ENCODE data around the gene LGI2.
"Not testable (repeated sequence)": the region's sequence is repeated elsewhere in the genome, so short reads cannot be mapped to it uniquely, and the experiment has no call there.

The LGI2 gene

GRCh38 chr4:25050370-25051078, 19.8 kb upstream of the LGI2 start:
- no peak for DNase-seq (ENCODE audit: low spot score)

DNA sequence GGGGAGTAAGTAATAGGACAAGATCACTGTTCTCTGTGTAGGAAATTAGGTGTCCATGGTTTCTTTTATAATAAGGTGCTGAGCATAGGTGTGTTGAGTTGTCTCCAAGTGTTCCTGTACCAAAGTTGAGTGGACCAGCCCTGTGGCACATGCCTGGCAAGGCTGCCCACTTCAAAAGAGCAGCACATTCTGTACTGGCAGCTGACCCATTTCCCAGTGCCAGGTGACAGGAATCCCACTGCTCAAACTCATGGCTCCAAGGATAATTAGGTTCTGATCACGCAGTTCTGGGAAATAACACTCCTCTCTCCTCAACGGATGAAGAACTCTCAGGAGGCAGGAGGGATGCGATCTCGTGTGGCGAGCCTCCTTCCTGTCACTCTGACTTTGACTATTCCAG, 12.8 kb upstream of the LGI2 start:
- DNase-seq (ENCODE audit: low spot score): no peak

DNA sequence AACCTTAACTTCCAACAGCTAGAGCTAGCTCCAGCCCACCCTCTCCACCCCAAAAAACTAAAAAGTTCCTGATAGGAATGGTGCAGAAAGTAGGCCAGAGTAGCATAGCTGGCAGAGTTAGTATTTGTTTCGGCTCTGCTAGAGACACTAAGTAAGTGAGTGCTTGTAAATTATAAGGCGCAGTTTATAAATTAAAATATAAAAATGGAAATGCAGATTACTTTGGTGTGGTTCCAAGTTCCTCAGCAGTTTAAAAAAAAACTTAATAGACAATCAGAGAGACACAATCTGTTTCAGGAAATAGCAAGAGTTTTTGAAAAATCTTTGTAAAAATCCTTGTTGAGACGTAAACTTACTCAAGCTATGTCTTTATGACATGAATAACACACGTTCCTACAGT, 2.8 kb upstream of the LGI2 start:
- DNase-seq (ENCODE audit: low spot score): no peak

GRCh38 chr4:25032126-25032525, 1.4 kb upstream of the LGI2 start:
- DNase-seq (ENCODE audit: low spot score): no peak

- DNase-seq (ENCODE audit: low spot score): no peak
Measured at GRCh38 chr4:25031077-25031621, 403 bp upstream of the LGI2 start.

DNA sequence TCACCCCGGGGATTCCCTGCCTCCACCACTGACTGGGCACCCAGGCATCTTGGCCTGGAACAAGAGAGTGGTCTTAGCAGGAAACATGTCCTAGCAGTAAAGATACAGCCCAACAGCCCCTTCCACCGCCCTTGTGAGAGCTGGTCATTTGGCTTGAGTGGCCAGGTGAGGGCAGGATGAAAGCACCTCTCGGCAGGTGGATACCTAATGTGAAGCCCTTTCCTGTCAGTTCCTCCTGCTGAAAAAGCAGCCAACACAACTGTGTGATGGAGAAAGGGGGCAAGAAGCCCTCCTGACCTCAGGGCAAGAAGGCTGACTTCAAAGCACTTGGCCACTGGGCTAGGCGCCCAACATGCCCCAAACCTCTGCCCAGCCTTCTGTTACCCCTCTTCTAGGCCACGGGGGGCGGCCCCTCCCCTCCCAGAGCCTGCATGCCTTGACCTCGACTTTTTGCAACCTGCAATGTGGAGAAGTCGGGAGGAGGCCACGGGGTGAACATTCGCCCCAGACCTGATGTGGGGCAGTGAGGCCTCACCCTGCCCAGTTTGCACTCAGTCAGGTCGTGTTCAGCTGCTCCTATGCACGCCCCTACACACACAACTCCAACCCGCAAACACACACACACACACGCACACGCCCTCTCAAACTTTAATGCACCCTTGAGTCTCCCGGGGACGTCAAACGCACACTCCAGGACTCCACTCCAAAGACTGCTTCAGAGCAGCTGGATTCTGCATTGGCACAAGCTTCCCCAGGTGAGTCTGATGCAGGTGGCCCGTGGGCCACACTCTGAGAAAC, 1.1 kb downstream of the LGI2 start:
- DNase-seq (ENCODE audit: low spot score): no peak

DNA sequence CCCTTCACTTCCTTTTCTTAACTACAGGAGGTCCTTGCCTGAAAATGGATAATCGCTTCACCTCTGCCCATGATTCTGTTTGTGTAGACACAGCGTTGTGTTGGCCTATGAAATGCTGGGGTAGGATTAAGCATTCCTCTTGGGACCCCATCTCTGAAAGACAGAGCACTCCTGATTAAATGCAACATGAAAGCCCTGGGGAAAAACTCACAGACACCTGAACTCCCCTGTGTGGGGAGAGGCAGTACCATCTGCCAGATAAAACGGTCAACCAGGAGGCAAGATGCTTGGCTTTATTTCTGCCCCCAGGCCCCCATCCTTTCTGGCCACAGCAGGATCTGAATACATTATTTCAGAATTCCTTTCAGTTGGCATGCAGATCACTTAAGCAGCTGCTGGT, 1.9 kb downstream of the LGI2 start:
- no peak for DNase-seq (ENCODE audit: low spot score)

- DNase-seq (ENCODE audit: low spot score): no peak
Measured at GRCh38 chr4:25022766-25023165, 8.0 kb downstream of the LGI2 start.

- no peak for DNase-seq (ENCODE audit: low spot score)
Measured at GRCh38 chr4:25021216-25021615, 9.5 kb downstream of the LGI2 start.

- no peak for DNase-seq (ENCODE audit: low spot score)
Measured at GRCh38 chr4:25020236-25020635, 10.5 kb downstream of the LGI2 start.

DNA sequence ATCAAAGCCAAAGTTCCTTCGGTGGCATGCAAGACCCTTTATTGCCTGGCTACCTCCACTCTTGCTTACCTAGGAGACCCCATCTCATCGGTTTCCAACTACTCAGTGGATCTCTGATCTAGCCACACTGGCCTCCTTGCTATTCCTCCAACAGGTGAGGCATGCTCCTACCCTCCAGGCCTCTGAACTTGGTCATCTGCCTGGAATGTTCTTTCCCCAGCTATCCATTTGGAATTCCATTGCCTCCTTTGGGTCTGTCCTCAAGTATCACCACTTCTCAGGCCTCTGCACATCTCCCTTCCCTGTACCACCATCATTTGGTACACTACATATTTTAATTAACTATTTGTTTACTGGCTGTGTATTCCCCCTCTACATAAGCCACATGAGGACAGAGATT, 11.2 kb downstream of the LGI2 start:
- no peak for DNase-seq (ENCODE audit: low spot score)

DNA sequence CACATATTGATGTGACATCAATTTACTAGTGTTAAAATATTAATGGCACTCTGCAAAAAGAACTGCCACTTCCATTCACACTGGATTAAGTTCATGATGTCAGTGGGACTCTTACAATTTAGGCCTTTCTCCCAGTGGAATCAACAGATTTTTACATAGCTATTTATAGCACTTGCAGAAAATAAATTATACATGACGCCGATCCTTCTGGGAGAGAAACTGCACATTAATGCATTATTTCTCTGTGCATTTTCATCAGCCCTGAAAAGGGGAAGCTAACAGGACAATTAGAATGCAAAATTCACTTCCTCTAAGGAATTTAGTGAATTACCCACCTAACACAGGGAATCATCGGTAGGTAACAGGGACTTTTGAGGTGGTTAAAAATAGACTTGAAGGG, 15.7 kb downstream of the LGI2 start:
- DNase-seq (ENCODE audit: low spot score): peak; percentile 51

GRCh38 chr4:25014662-25014983, 16.1 kb downstream of the LGI2 start:
- DNase-seq (ENCODE audit: low spot score): not testable (repeated sequence)

DNA sequence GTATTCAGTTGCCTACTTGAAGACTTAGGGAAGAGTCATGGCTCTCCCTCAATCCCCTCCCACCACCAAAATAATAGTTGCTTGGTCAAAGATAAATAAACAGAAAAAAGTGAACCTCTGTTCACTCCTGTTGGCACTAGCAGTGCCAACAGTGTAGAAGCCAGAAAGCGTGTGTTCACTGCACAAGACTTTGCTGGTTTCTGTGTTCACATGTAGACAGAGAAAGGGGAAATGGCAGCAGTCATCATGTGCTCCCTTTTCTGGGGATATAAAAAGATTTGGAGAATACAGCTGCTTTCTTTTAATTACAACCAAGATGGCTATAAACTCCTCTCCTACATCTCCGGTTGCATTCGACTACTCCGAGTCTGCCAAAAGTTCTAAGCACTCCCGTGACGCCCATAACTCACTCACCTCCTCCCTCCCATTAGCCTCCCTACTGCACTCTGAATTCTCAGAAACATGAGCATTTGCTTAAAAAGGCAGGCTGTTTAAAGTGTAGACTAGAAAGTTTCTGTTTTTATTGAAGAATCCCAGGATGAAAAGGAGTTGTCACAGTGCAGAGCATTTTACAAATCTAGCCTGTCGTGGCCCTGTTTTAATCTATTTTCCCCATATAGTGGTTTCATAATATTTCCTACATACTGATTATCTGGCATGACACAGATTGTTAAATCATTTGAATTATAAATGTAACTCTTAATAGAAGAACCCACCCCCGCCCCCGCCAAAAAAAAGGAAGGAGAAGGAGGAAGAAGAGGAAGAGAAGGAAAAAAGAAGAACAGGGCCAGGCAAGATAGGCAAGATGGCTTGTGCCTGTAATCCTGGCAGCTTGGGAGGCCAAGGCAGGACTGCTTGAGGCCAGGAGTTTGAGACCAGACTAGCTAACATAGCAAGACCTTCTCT, 16.7 kb downstream of the LGI2 start:
- DNase-seq (ENCODE audit: low spot score): peak; percentile 51

DNA sequence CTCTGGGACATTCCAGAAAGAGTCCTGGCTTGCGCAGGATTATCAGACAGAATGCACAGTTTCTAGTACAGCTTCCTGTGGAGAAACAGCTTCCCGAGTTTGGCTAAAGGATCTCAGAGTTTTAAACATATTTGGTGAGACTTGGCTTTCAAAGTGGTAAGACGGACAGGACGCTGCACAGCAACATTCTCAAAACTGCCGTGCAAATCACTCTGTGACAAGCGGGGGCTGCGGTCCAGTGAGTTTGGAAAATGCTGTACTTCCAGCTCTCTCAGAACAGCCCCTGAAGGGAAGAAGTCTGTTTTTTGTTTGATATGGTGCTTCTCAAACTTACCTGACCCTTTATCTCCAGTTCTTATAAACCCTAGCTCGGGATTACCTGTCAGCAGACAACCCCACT, 18.1 kb downstream of the LGI2 start:
- no peak for DNase-seq (ENCODE audit: low spot score)

GRCh38 chr4:25011135-25011866, 19.4 kb downstream of the LGI2 start:
- DNase-seq (ENCODE audit: low spot score): no peak

- peak; percentile 29 for DNase-seq (ENCODE audit: low spot score)
Measured at GRCh38 chr4:25007598-25007997, 23.1 kb downstream of the LGI2 start.

GRCh38 chr4:25002681-25003080, 28.1 kb downstream of the LGI2 start:
- no peak for DNase-seq (ENCODE audit: low spot score)

DNA sequence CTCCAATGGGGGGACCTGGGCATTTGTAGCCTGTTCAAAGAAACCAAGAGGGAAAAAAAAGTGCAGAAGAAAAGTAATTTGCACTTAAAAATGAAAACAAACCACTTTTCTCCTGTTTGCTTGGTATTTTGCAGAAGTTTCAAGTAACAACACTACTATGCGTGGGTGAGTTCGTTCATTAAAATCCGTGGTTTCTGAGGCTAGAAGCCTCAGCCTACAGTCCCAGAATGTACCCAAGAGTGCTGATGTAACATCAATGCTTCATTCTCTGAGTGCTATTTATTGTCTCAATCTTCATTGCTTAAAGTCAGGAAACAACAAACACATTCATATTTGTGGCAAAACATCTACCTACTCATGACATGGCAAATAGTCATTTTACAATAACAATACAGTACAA, 29.2 kb downstream of the LGI2 start:
- DNase-seq (ENCODE audit: low spot score): no peak

DNA sequence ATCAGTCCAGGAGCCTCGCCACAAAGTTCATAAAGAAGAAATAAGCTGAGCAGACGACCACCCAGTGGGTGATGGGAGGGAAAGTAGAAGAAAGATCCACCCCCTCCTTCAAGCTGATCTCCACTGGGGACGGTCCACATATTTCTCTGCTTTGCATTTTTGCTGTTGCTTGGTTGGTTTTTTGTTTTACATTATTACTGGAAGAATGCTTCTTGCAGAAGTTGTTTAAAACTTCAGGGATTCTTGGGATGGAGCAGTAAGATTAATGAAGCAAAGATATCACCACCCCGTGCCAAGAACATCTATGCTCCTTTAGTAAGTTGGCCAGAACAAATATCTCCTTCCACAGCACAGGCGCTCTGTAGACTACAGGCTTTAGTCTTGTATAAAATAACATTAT, 30.1 kb downstream of the LGI2 start:
- no peak for DNase-seq (ENCODE audit: low spot score)

- no peak for DNase-seq (ENCODE audit: low spot score)
Measured at GRCh38 chr4:24999392-25000089, 31.2 kb downstream of the LGI2 start.

Measured in pons (tissue), 1 donor.